CD4-positive, alpha-beta memory T cell (primary cell): ENCODE results near the gene PGAP3. TPM values are rescaled to one million over a fixed set of nuclear protein-coding genes. Genes with fewer than 3 reads are reported as not detected.
A peak's percentile ranks its signal among the peaks of the same experiment; 100 is the strongest.

Experiments
- CTCF ChIA-PET: fragments of 350-600 bp; sonication (Branson Sonifier 250); formaldehyde crosslinking; loops from one replicate; lab custom pipeline; 2021; ENCODE audit warnings: inconsistent platforms; ENCODE audit not compliant: partially characterized antibody; lab: Charles Lee
- POLR2A ChIA-PET: fragments of 350-600 bp; sonication (Branson Sonifier 250); formaldehyde crosslinking; loops from one replicate; lab custom pipeline; 2021; ENCODE audit not compliant: partially characterized antibody; lab: Charles Lee
- DNase-seq, 5 donors: peaks; one replicate each; pipeline versions ENCODE4 v3.0.0 to v3.0.0-alpha.2; 2020 to 2022; ENCODE audit warnings: mixed read lengths in 1 of 5
- H3K27ac ChIP-seq: one replicate; pipeline ENCODE4 v1.7.0; 2013; ENCODE audit warnings: low read depth, low read length
- H3K27me3 ChIP-seq: 2 replicates; pipeline ENCODE4 v1.7.0; 2013; ENCODE audit warnings: mild to moderate bottlenecking, low read length, moderate library complexity; ENCODE audit not compliant: insufficient read depth
- H3K36me3 ChIP-seq: 2 replicates; pipeline ENCODE4 v1.7.0; 2013; ENCODE audit warnings: mild to moderate bottlenecking, low read length, moderate library complexity; ENCODE audit not compliant: insufficient read depth
- H3K4me1 ChIP-seq: 2 replicates; pipeline ENCODE4 v1.7.0; 2013; ENCODE audit warnings: mild to moderate bottlenecking, low read length, moderate library complexity; ENCODE audit not compliant: insufficient read depth
- H3K4me3 ChIP-seq, 2 donors: one replicate each; pipeline ENCODE4 v1.7.0; 2013; ENCODE audit warnings: low read length in 2 of 2, mild to moderate bottlenecking in 1 of 2
- H3K9me3 ChIP-seq, 2 donors: one replicate each; pipeline ENCODE4 v1.7.0; 2013; ENCODE audit warnings: low read length in 2 of 2, control low read depth in 1 of 2; ENCODE audit not compliant: control insufficient read depth in 1 of 2
- H3K27ac Mint-ChIP-seq, 7 donors: one replicate each; pipeline ENCODE4 v1.8.0; 2020 to 2021; ENCODE audit warnings: mixed read lengths in 7 of 7, mild to moderate bottlenecking in 6 of 7, inconsistent platforms in 3 of 7, moderate library complexity in 3 of 7
- H3K27me3 Mint-ChIP-seq, 2 donors: one replicate each; pipeline ENCODE4 v1.8.0; 2020 to 2021; ENCODE audit warnings: mixed read lengths in 2 of 2
- H3K36me3 Mint-ChIP-seq, 2 donors: one replicate each; pipeline ENCODE4 v1.8.0; 2020 to 2021; ENCODE audit warnings: mixed read lengths in 2 of 2, inconsistent platforms in 1 of 2, mild to moderate bottlenecking in 1 of 2
- H3K4me1 Mint-ChIP-seq, 4 donors: one replicate each; pipeline ENCODE4 v1.8.0; 2020 to 2021; ENCODE audit warnings: mixed read lengths in 4 of 4, mild to moderate bottlenecking in 1 of 4
- H3K4me3 Mint-ChIP-seq, 8 donors: one replicate each; pipeline ENCODE4 v1.8.0; 2020 to 2021; ENCODE audit warnings: mixed read lengths in 8 of 8, mild to moderate bottlenecking in 7 of 8, moderate library complexity in 6 of 8, inconsistent platforms in 3 of 8
- H3K9me3 Mint-ChIP-seq, 8 donors: one replicate each; pipeline ENCODE4 v1.8.0; 2020 to 2021; ENCODE audit warnings: mixed read lengths in 8 of 8, mild to moderate bottlenecking in 5 of 8, inconsistent platforms in 3 of 8, moderate library complexity in 1 of 8
- intact Hi-C: fragments of 100-400 bp; cut with micrococcal nuclease; formaldehyde crosslinking; loops from one replicate; pipeline ENCODE4 v1.15.1; 2023
- polyA plus RNA-seq, 2 donors: library from polyadenylated mRNA; unstranded; fragments of 300-500 nt; fragmentation: Illumina TruSeq; gene quantifications; one replicate each; pipeline ENCODE4 v1.2.3, GENCODE V29; 2021
- total RNA-seq, 2 experiments: library from RNA; stranded (reverse); gene quantifications; one replicate each; pipeline ENCODE4 v1.2.3, GENCODE V29; 2021

Gene PGAP3
- total and polyA plus RNA-seq, 4 experiments from 2014 or later = 22.1 to 30.5 (median 28.0) TPM

- CTCF ChIA-PET = interaction anchor here (0.8 to 3.0 kb wide), 2 partner anchors 46 to 63 kb away, joined by 4 to 7 read pairs; partner anchors contain the start of gene MIEN1
These were observed 3.3 kb downstream of the PGAP3 start for GRCh38 chr17:39684369-39685192.

GRCh38 chr17:39683295-39683939 is 4.4 kb downstream of the PGAP3 start:
- no peak overlapping the region for H3K27ac ChIP-seq
- Mint-ChIP-seq H3K4me3 (peak overlapping the region in 1 of 8 donors; percentile 6), H3K27me3 (no peaks in the 10 kb centered on the region), H3K4me1 (peaks cover 38 to 59% (median 46%) of the 10 kb centered on the region in 4 donors), H3K9me3 (no peaks in the 10 kb centered on the region), H3K27ac (no peak overlapping the region), H3K36me3 (peaks cover 24 to 54% of the 10 kb centered on the region in 2 donors)
- H3K9me3 ChIP-seq = no peaks in the 10 kb centered on the region
- CTCF ChIA-PET = interaction anchor here (1.8 to 3.0 kb wide), 2 partner anchors 29 to 47 kb away, joined by 7 to 8 read pairs; partner anchors contain the start of gene MIEN1
- no peak overlapping the region for H3K4me3 ChIP-seq
- H3K36me3 ChIP-seq = no peaks in the 10 kb centered on the region
- H3K27me3 ChIP-seq = no peaks in the 10 kb centered on the region
- H3K4me1 ChIP-seq = peaks cover 39% of the 10 kb centered on the region
- no peak for DNase-seq
- POLR2A ChIA-PET = interaction anchor here (1.1 to 1.6 kb wide), 2 partner anchors 46 to 180 kb away, joined by 3 read pairs; no protein-coding TSS in a partner anchor
- intact Hi-C loops = no loop called here

More at GRCh38 chr17:39684369-39685192, 3.3 kb downstream of the PGAP3 start:
- Mint-ChIP-seq H3K4me3 (no peak overlapping the region), H3K9me3 (no peaks in the 10 kb centered on the region), H3K27me3 (no peaks in the 10 kb centered on the region), H3K4me1 (peaks cover 32 to 55% (median 43%) of the 10 kb centered on the region in 4 donors), H3K27ac (peak overlapping the region in 1 of 7 donors; percentile 44), H3K36me3 (peaks cover 24 to 54% of the 10 kb centered on the region in 2 donors)
- H3K36me3 ChIP-seq = no peaks in the 10 kb centered on the region
- no peaks in the 10 kb centered on the region for H3K9me3 ChIP-seq
- H3K4me1 ChIP-seq = peaks cover 36% of the 10 kb centered on the region
- intact Hi-C loops = loop anchor here (5.0 kb wide), 1 partner anchor 47 kb away; the partner anchor contains the start of gene STARD3
- H3K4me3 ChIP-seq = no peak overlapping the region
- no peak for DNase-seq
- no peaks in the 10 kb centered on the region for H3K27me3 ChIP-seq
- POLR2A ChIA-PET = interaction anchor here (0.7 kb wide), 1 partner anchor 14 kb away, joined by 3 read pairs; no protein-coding TSS in a partner anchor
- H3K27ac ChIP-seq = no peak overlapping the region

GRCh38 chr17:39679521-39680192 is 8.2 kb downstream of the PGAP3 start:
- H3K9me3 Mint-ChIP-seq = no peaks in the 10 kb centered on the region
- no peaks in the 10 kb centered on the region for H3K27me3 Mint-ChIP-seq
- peak; percentile 48 to 66 (median 55) for DNase-seq
- Histone ChIP-seq H3K36me3 (no peaks in the 10 kb centered on the region), H3K27me3 (no peaks in the 10 kb centered on the region), H3K4me3 (no peak overlapping the region), H3K9me3 (no peaks in the 10 kb centered on the region), H3K27ac (peak overlapping the region; percentile 54), H3K4me1 (peaks cover 61% of the 10 kb centered on the region)
- intact Hi-C loops = loop anchor here (1.0 kb wide), 1 partner anchor 9 kb away; the partner anchor contains the start of gene PGAP3
- peak overlapping the region in 7 of 8 donors; percentile 56 to 79 (median 64) for H3K4me3 Mint-ChIP-seq
- CTCF ChIA-PET = interaction anchor here (0.7 to 3.3 kb wide), 10 partner anchors 9 to 58 kb away, joined by 3 to 26 read pairs (median 7); partner anchors contain the start of genes MIEN1 and PNMT
- H3K4me1 Mint-ChIP-seq = peaks cover 43 to 68% (median 56%) of the 10 kb centered on the region in 4 donors
- POLR2A ChIA-PET = interaction anchor here (0.7 to 4.5 kb wide), 9 partner anchors 9 to 301 kb away, joined by 4 to 45 read pairs (median 6); partner anchors contain the start of genes IKZF3, MIEN1, PGAP3 and PNMT
- H3K36me3 Mint-ChIP-seq = peaks cover 19 to 33% of the 10 kb centered on the region in 2 donors
- peak overlapping the region; percentile 87 to 98 (median 97) for H3K27ac Mint-ChIP-seq

- Histone ChIP-seq H3K4me3 (no peak overlapping the region), H3K27me3 (no peaks in the 10 kb centered on the region), H3K36me3 (no peaks in the 10 kb centered on the region), H3K9me3 (no peaks in the 10 kb centered on the region), H3K4me1 (peaks cover 61% of the 10 kb centered on the region), H3K27ac (no peak overlapping the region)
- no peaks in the 10 kb centered on the region for H3K9me3 Mint-ChIP-seq
- peaks cover 11 to 26% of the 10 kb centered on the region in 2 donors for H3K36me3 Mint-ChIP-seq
- peak overlapping the region in 2 of 8 donors; percentile 73 to 78 for H3K4me3 Mint-ChIP-seq
- peak overlapping the region; percentile 87 to 98 (median 97) for H3K27ac Mint-ChIP-seq
- no peaks in the 10 kb centered on the region for H3K27me3 Mint-ChIP-seq
- POLR2A ChIA-PET = interaction anchor here (0.7 to 4.5 kb wide), 8 partner anchors 8 to 302 kb away, joined by 4 to 45 read pairs (median 7); partner anchors contain the start of genes IKZF3, MIEN1, PGAP3 and PNMT
- H3K4me1 Mint-ChIP-seq = peaks cover 43 to 68% (median 56%) of the 10 kb centered on the region in 4 donors
- CTCF ChIA-PET = interaction anchor here (0.7 to 3.3 kb wide), 11 partner anchors 8 to 57 kb away, joined by 3 to 26 read pairs (median 7); partner anchors contain the start of genes MIEN1 and PNMT
- intact Hi-C loops = loop anchor here (1.0 kb wide), 1 partner anchor 10 kb away; the partner anchor contains the start of gene PGAP3
- DNase-seq = no peak
These were observed 9.3 kb downstream of the PGAP3 start for GRCh38 chr17:39678340-39679116.

- H3K4me1 Mint-ChIP-seq = peaks cover 43 to 69% (median 56%) of the 10 kb centered on the region in 4 donors
- peaks cover 5 to 20% of the 10 kb centered on the region in 2 donors for H3K36me3 Mint-ChIP-seq
- H3K9me3 ChIP-seq = no peaks in the 10 kb centered on the region
- CTCF ChIA-PET = interaction anchor here (0.9 to 1.6 kb wide), 6 partner anchors 10 to 56 kb away, joined by 3 to 7 read pairs (median 4); partner anchors contain the start of genes MIEN1 and PGAP3
- DNase-seq = no peak
- intact Hi-C loops = no loop called here
- POLR2A ChIA-PET = interaction anchor here (0.6 to 4.5 kb wide), 5 partner anchors 11 to 53 kb away, joined by 3 to 45 read pairs (median 21); partner anchors contain the start of genes MIEN1, PGAP3, PNMT and STARD3
- no peaks in the 10 kb centered on the region for H3K27me3 Mint-ChIP-seq
- no peaks in the 10 kb centered on the region for H3K9me3 Mint-ChIP-seq
- H3K27ac Mint-ChIP-seq = peak overlapping the region; percentile 5 to 98 (median 79)
- H3K27ac ChIP-seq = no peak overlapping the region
- no peaks in the 10 kb centered on the region for H3K36me3 ChIP-seq
- H3K27me3 ChIP-seq = no peaks in the 10 kb centered on the region
- no peak overlapping the region for H3K4me3 ChIP-seq
- peak overlapping the region in 1 of 8 donors; percentile 54 for H3K4me3 Mint-ChIP-seq
- peaks cover 61% of the 10 kb centered on the region for H3K4me1 ChIP-seq
These were observed 10.1 kb downstream of the PGAP3 start for GRCh38 chr17:39677542-39678339.
